Mucosa of descending colon (tissue), 3 donors: ENCODE measurements around the gene ZNF831. TPM values are rescaled to one million over a fixed set of nuclear protein-coding genes. Genes with fewer than 3 reads are reported as not detected.

Source experiments
- ATAC-seq: fragments of 200-7000 bp; cut with Tn5 transposase; one replicate; pipeline ENCODE4 v1.9.1; 2020; ENCODE audit warnings: mild to moderate bottlenecking, moderate library complexity
- DNase-seq, 3 donors: peaks; one replicate each; pipeline ENCODE4 v3.0.0-alpha.2; 2020
- H3K36me3 ChIP-seq: fragments of 200-600 bp; one replicate; pipeline ENCODE4 v1.8.0; 2021; ENCODE audit warnings: low read depth, mild to moderate bottlenecking
- H3K4me1 ChIP-seq: fragments of 200-600 bp; one replicate; pipeline ENCODE4 v1.8.0; 2021; ENCODE audit warnings: low read depth, mild to moderate bottlenecking
- H3K4me3 ChIP-seq: fragments of 200-600 bp; one replicate; pipeline ENCODE4 v1.8.0; 2021; ENCODE audit warnings: mild to moderate bottlenecking
- H3K9me3 ChIP-seq: fragments of 200-600 bp; one replicate; pipeline ENCODE4 v1.8.0; 2021; ENCODE audit warnings: mild to moderate bottlenecking
- intact Hi-C, 2 donors: fragments of 100-400 bp; cut with DNase I in 1 of 2; cut with micrococcal nuclease in 1 of 2; formaldehyde crosslinking; loops; one replicate each; pipeline versions ENCODE4 v1.11.0 to v1.11.1; 2022; cut with DNase I, micrococcal nuclease
- total RNA-seq, 3 donors: library from RNA; stranded (reverse); fragmentation: NEBNext Ultra II Directional in 2 of 3; extraction: Animal tissue kit (Norgen Biotek cat#: 25700) in 2 of 3; gene quantifications; one replicate each; pipeline versions ENCODE4 v1.2.1 to v1.2.4, GENCODE V29; 2021 to 2023
- TF ChIP-seq, protein P1 (sequence below): fragments of 200-600 bp; IDR thresholded peaks from one replicate; pipeline ENCODE4 v1.8.0; 2022; ENCODE audit warnings: antibody characterized with exemption, mild to moderate bottlenecking
- donor health status: DM: no; HTN: no; CAD: no; lungs with moderate emphysema.
- donor health status: DM: no; HTN: no; CAD: no.
- donor health status: DM: no; HTN: yes; CAD: no.

ZNF831 gene
- total RNA-seq, 3 donors from 2014 or later, result 0.38 to 0.89 (median 0.57) TPM

DNA sequence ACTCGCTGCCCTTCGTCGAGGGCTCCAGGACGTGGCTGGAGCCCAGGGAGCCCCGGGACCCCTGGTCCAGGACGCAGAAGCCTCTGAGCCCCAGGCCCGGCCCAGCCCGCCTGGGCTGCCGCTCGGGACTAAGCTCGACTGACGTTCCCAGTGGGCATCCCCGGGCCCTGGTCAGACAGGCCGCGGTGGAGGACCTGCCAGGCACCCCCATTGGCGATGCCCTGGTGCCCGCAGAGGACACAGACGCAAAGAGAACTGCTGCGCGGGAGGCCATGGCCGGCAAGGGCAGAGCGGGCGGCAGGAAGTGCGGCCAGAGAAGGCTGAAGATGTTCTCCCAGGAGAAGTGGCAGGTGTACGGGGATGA is 28.9 kb downstream of the ZNF831 start:
- Histone ChIP-seq H3K9me3 (no peaks in the 10 kb centered on the region), H3K4me3 (no peak overlapping the region), H3K4me1 (peaks cover 3% of the 10 kb centered on the region), H3K36me3 (no peaks in the 10 kb centered on the region)
- ATAC-seq (no peak), DNase-seq (no peak)
- TF ChIP-seq, protein P1, sequence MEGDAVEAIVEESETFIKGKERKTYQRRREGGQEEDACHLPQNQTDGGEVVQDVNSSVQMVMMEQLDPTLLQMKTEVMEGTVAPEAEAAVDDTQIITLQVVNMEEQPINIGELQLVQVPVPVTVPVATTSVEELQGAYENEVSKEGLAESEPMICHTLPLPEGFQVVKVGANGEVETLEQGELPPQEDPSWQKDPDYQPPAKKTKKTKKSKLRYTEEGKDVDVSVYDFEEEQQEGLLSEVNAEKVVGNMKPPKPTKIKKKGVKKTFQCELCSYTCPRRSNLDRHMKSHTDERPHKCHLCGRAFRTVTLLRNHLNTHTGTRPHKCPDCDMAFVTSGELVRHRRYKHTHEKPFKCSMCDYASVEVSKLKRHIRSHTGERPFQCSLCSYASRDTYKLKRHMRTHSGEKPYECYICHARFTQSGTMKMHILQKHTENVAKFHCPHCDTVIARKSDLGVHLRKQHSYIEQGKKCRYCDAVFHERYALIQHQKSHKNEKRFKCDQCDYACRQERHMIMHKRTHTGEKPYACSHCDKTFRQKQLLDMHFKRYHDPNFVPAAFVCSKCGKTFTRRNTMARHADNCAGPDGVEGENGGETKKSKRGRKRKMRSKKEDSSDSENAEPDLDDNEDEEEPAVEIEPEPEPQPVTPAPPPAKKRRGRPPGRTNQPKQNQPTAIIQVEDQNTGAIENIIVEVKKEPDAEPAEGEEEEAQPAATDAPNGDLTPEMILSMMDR, result no peak
- intact Hi-C loops, result loop anchor here in 1 of 2 donors (10.0 kb wide), 1 partner anchor 88 kb away; no protein-coding TSS in a partner anchor

DNA sequence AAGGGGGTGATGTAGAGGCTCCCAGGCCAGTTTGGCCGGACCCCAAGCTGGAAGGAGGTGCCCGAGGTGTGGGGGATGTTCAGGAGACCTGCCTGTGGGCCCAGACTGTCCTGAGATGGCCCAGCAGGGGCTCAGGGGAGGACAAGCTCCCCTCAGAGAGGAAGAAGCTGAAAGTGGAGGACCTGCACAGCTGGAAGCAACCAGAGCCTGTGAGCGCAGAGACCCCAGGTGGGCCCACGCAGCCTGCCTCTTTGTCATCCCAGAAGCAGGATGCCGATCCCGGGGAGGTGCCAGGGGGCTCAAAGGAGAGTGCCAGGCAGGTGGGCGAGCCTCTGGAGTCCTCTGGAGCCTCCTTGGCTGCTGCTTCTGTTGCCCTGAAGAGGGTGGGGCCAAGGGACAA is 29.7 kb downstream of the ZNF831 start:
- H3K4me1 ChIP-seq, result peaks cover 3% of the 10 kb centered on the region

DNA sequence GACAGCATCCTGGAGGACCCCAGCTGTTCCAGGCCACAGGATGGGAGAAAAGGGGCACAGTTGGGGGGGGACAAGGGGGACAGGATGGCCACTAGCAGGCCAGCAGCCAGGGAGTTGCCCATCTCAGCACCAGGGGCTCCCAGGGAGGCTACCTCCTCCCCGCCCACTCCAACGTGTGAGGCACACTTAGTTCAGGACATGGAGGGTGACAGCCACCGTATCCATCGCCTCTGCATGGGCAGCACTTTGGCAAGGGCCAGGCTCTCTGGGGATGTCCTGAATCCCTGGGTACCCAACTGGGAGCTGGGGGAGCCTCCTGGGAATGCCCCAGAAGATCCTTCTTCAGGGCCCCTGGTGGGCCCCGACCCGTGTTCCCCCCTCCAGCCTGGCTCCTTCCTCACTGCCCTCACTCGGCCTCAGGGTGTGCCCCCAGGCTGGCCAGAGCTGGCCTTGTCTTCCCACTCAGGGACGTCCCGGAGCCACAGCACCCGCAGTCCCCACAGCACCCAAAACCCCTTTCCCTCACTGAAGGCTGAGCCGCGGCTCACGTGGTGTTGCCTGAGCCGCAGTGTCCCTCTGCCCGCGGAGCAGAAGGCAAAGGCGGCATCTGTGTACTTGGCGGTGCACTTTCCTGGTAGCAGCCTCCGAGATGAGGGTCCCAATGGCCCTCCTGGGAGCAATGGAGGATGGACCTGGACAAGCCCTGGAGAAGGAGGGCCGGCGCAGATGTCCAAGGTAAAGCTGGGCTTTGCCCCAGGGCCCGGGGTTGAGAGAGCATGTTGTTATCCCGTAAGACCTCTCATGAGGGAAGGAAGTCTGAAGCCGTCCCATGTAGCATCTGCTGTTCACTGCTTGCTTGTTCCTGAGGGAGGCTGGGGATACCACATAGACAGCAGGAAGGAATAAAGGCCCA is 30.7 kb downstream of the ZNF831 start:
- peaks cover 3% of the 10 kb centered on the region for H3K4me1 ChIP-seq
- H3K36me3 ChIP-seq, result no peaks in the 10 kb centered on the region
- no peak for ATAC-seq
- no peak overlapping the region for H3K4me3 ChIP-seq
- TF ChIP-seq, protein P1, result no peak
- no peak for DNase-seq
- no peaks in the 10 kb centered on the region for H3K9me3 ChIP-seq
- intact Hi-C loops, result loop anchor here in 1 of 2 donors (10.0 kb wide), 1 partner anchor 89 kb away; no protein-coding TSS in a partner anchor

More for the DNA sequence above, 29.7 kb downstream of the ZNF831 start:
- no peaks in the 10 kb centered on the region for H3K9me3 ChIP-seq
- ATAC-seq (no peak), DNase-seq (no peak)
- H3K36me3 ChIP-seq, result no peaks in the 10 kb centered on the region
- TF ChIP-seq, protein P1, result no peak
- intact Hi-C loops, result loop anchor here in 1 of 2 donors (10.0 kb wide), 1 partner anchor 89 kb away; no protein-coding TSS in a partner anchor
- no peak overlapping the region for H3K4me3 ChIP-seq

DNA sequence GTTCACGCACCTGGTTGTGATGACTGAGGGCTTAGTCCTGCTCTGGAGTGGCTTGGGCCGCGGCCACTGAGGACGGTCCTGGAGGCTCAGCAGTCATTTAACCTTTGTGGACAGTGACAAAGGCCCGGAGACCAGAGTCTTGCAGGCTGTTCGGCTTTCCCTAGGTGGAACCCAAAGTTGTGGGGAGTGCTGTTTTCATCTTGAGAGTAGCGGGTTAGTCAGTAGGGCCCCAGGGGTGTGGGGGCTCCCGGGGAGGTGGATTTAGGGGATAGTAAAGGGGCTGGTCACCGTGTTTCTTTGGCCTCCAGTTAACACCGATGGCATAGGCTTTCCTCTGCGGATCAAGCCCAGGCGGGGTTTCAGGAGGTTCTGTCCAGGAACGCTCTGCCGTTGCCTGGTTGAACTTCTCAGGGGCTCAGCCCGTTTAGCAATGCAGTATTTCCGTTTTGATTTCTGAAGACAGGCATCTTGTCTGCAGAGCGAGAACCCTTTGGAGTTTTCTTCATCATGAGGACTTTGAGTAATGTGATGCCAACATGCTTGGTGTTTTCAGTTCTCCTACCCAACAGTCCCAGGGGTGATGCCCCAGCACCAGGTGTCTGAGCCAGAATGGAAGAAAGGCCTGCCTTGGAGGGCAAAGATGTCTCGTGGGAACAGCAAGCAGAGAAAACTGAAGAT is 31.8 kb downstream of the ZNF831 start:
- DNase-seq, result no peak
- Histone ChIP-seq H3K4me3 (no peak overlapping the region), H3K36me3 (no peaks in the 10 kb centered on the region), H3K9me3 (no peaks in the 10 kb centered on the region), H3K4me1 (peaks cover 3% of the 10 kb centered on the region)
- no peak for ATAC-seq
- intact Hi-C loops, result loop anchor here in 1 of 2 donors (10.0 kb wide), 1 partner anchor 91 kb away; no protein-coding TSS in a partner anchor
- TF ChIP-seq, protein P1, result no peak

DNA sequence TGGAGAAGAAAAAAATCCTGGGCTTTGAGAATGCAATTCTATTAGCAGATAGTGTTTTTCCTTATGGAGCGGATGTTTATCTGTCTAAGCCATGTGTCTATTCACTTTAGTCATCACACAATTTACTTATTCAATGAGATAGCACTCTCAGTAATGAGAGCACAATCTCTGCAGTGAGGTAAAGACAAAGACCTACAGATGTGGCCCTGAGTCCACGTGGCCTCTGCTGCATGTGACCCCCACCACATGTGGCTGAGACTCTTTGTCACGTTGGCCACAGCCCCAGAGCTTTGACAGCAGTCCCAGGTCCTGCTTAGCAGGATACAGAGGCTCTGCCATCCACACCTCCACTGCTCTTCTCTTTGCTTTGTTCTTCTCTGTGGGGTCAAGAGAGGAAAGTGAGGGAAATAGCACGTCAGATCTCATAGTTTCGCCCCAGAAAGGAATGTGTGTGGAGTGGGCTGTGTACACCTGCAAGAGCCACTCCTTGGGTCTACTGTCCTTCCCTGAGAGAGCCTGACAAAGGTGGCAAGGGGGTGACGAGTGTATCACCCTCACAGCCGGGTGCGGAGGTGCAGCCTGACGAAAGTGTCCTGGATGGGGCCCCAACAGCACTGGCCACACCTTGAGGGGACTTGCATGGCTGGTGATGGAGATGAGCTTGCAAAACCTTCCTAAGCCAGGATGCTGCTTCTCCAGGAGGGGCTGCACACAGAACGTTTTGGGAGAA is 40.7 kb downstream of the ZNF831 start:
- no peaks in the 10 kb centered on the region for H3K9me3 ChIP-seq
- H3K36me3 ChIP-seq, result no peaks in the 10 kb centered on the region
- no peaks in the 10 kb centered on the region for H3K4me1 ChIP-seq
- TF ChIP-seq, protein P1, result no peak
- no peak for DNase-seq
- intact Hi-C loops, result no loop called here
- no peak overlapping the region for H3K4me3 ChIP-seq
- ATAC-seq, result no peak
